ENCODE data around the gene ARL6IP6. TPM values are rescaled to one million over a fixed set of nuclear protein-coding genes. Genes with fewer than 3 reads are reported as not detected.
A peak's percentile ranks its signal among the peaks of the same experiment; 100 is the strongest.

ARL6IP6 gene
- total and polyA plus RNA-seq, 11 donors = 3.8 to 9.6 (median 6.4) TPM

DNA sequence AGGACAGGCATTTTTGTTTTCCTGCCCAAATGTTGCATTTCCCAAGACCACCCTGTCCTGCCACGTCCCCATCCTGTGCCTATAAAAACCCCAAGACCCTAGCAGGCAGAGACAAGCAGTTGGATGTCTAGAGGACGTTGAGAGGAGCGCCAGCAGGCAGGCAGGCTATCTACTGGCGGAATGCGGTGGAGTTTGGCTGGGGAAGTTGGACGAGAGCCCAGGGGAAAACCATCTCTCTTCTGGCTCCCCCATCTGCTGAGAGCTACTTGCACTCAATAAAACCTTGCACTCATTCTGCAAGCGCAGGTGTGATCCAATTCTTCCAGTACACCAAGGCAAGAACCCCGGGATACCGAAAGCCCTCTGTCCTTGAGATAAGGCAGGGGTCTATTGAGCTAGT is 72.5 kb downstream of the ARL6IP6 start:
- Histone ChIP-seq H3K36me3 (no peaks in the 10 kb centered on the region), H3K27ac (no peak overlapping the region), H3K27me3 (no peaks in the 10 kb centered on the region), H3K4me3 (no peak overlapping the region), H3K9me3 (no peaks in the 10 kb centered on the region), H3K4me1 (no peaks in the 10 kb centered on the region)
- WGBS, 4 donors = 58 to 62% (median 59%) methylated on average over 9 of the region's 9 CpGs
- ATAC-seq = peak in 1 of 4 donors; percentile 61
- TF ChIP-seq, protein P1, sequence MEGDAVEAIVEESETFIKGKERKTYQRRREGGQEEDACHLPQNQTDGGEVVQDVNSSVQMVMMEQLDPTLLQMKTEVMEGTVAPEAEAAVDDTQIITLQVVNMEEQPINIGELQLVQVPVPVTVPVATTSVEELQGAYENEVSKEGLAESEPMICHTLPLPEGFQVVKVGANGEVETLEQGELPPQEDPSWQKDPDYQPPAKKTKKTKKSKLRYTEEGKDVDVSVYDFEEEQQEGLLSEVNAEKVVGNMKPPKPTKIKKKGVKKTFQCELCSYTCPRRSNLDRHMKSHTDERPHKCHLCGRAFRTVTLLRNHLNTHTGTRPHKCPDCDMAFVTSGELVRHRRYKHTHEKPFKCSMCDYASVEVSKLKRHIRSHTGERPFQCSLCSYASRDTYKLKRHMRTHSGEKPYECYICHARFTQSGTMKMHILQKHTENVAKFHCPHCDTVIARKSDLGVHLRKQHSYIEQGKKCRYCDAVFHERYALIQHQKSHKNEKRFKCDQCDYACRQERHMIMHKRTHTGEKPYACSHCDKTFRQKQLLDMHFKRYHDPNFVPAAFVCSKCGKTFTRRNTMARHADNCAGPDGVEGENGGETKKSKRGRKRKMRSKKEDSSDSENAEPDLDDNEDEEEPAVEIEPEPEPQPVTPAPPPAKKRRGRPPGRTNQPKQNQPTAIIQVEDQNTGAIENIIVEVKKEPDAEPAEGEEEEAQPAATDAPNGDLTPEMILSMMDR (IDR thresholded peaks at IDR 0.05) = no peak
- TF ChIP-seq POLR2A (IDR thresholded peaks at IDR 0.05) = no peak
- intact Hi-C loops (cut with DNase I) = no loop called here
- DNase-seq = peak in 2 of 5 donors; percentile 32 to 43

DNA sequence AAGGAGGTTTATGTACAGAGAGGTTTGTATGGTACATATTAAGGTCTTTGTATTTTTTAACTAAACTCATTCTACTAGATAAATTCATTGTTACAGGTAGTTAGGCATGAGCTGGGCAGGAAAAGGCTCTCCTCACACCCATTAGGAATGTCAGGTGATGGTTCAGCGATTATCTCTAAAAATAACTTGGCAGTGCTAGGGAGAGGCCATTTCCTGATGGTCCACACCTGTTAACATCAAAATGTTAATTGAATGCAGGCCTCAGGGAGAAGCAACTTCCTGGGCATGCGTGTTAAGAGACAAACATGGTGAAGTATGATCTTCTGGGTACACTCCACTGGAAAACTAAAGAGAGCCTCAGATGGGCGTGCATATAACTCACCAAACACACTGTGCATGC is 73.6 kb downstream of the ARL6IP6 start:
- Histone ChIP-seq H3K4me3 (no peak overlapping the region), H3K9me3 (no peaks in the 10 kb centered on the region), H3K4me1 (no peaks in the 10 kb centered on the region), H3K27ac (no peak overlapping the region), H3K27me3 (no peaks in the 10 kb centered on the region), H3K36me3 (no peaks in the 10 kb centered on the region)
- ATAC-seq (no peak), DNase-seq (no peak)
- 56 to 66% (median 58%) methylated on average over 3 of the region's 3 CpGs for WGBS, 4 donors
- TF ChIP-seq, protein P1 (IDR thresholded peaks at IDR 0.05) = no peak
- no peak for TF ChIP-seq POLR2A (IDR thresholded peaks at IDR 0.05)
- intact Hi-C loops (cut with DNase I) = no loop called here

DNA sequence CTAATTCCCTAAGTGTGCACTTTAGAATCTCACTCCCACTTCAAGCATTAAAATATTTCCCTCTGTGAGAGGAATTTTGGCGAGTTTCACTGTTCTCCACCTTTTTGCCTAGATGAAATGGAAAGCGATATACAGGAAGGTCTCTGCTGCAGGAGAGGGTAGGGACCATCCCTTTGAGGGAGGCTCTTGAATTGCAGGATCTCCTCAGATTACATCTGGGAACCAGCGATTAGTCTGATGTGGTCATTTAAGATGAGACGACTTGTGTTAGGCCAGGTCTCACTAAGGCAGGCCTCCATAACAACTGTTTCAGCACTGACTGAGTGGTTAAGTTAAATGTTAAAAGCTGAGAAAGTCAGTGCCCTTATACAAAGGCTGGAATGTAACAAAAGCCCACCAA is 74.6 kb downstream of the ARL6IP6 start:
- Histone ChIP-seq H3K36me3 (no peaks in the 10 kb centered on the region), H3K9me3 (no peaks in the 10 kb centered on the region), H3K27ac (no peak overlapping the region), H3K4me3 (no peak overlapping the region), H3K27me3 (no peaks in the 10 kb centered on the region), H3K4me1 (no peaks in the 10 kb centered on the region)
- DNase-seq (no peak), ATAC-seq (no peak)
- intact Hi-C loops (cut with DNase I) = no loop called here
- TF ChIP-seq, protein P1 (IDR thresholded peaks at IDR 0.05) = no peak
- TF ChIP-seq POLR2A (IDR thresholded peaks at IDR 0.05) = no peak
- 66 to 76% (median 69%) methylated on average over 3 to 4 of the region's 4 CpGs for WGBS, 4 donors

GRCh38 chr2:152796941-152797340 is 78.5 kb downstream of the ARL6IP6 start:
- no peak overlapping the region for H3K27ac ChIP-seq
- H3K4me3 ChIP-seq = no peak overlapping the region
- H3K4me1 ChIP-seq = no peaks in the 10 kb centered on the region
- no peaks in the 10 kb centered on the region for H3K36me3 ChIP-seq
- no peaks in the 10 kb centered on the region for H3K27me3 ChIP-seq
- DNase-seq (no peak), ATAC-seq (no peak)
- 42 to 58% (median 53%) methylated on average over 1 of the region's 1 CpG for WGBS, 4 donors
- intact Hi-C loops (cut with DNase I) = no loop called here
- TF ChIP-seq POLR2A (IDR thresholded peaks at IDR 0.05) = no peak
- no peaks in the 10 kb centered on the region for H3K9me3 ChIP-seq

DNA sequence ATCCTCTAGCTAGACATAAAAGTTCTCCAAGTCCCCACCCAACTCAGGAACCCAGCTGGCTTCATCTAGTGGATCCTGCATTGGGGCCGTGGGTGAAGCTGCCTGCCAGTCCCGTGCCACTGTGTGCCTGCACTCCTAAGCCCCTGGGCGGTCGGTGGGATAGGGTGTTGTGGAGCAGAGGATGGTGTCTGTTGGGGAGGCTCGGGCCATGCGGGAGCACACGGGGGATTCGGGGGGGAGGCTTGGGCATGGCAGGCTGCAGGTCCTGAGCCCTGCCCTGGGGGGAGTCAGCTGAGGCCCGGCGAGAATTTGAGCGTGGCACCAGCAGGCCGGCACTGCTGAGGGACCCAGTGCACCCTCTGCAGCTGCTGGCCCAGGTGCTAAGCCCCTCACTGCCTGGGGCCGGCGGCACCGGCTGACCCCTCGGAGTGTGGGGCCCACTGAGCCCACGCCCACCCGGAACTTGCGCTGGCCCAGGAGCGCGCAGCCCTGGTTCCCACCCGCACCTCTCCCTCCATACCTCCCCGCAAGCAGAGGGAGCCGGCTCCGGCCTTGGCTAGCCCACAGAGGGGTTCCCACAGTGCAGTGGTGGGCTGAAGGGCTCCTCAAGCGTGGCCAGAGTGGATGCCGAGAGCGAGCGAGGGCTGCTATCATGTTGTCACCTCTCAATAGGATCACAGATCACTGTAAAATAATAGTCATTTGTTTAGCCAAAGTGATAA is 86.4 kb downstream of the ARL6IP6 start:
- DNase-seq = no peak
- Histone ChIP-seq H3K9me3 (no peaks in the 10 kb centered on the region), H3K36me3 (no peaks in the 10 kb centered on the region), H3K4me1 (no peaks in the 10 kb centered on the region), H3K27me3 (no peaks in the 10 kb centered on the region), H3K4me3 (no peak overlapping the region), H3K27ac (no peak overlapping the region)
- intact Hi-C loops (cut with DNase I) = no loop called here
- ATAC-seq = no peak
- 92 to 94% (median 93%) methylated on average over 23 to 29 of the region's 29 CpGs for WGBS, 4 donors
- TF ChIP-seq, protein P1 (IDR thresholded peaks at IDR 0.05) = no peak

Measured in heart left ventricle (tissue), 16 donors.